Progenitor cell of endocrine pancreas (in vitro differentiated cells): ENCODE measurements around the gene PLXNA2. TPM values are rescaled to one million over a fixed set of nuclear protein-coding genes. Genes with fewer than 3 reads are reported as not detected.

Experiments
- DNase-seq: peaks from one replicate; pipeline ENCODE4 v3.0.0; 2021; ENCODE audit warnings: low spot score; ENCODE audit not compliant: unreplicated experiment
- H3K27ac Mint-ChIP-seq: 2 replicates; pipeline ENCODE4 v1.8.0; 2021; ENCODE audit warnings: mild to moderate bottlenecking, moderate library complexity, mixed read lengths
- H3K27me3 Mint-ChIP-seq: 2 replicates; pipeline ENCODE4 v1.8.0; 2021; ENCODE audit warnings: mixed read lengths
- H3K36me3 Mint-ChIP-seq: 2 replicates; pipeline ENCODE4 v1.8.0; 2022; ENCODE audit warnings: mixed read lengths; ENCODE audit not compliant: insufficient read depth
- H3K4me1 Mint-ChIP-seq: 2 replicates; pipeline ENCODE4 v1.8.0; 2021; ENCODE audit warnings: low read depth, mixed read lengths
- H3K4me3 Mint-ChIP-seq: 2 replicates; pipeline ENCODE4 v1.8.0; 2021; ENCODE audit warnings: low read depth, mild to moderate bottlenecking, moderate library complexity, mixed read lengths
- H3K9me3 Mint-ChIP-seq: 2 replicates; pipeline ENCODE4 v1.8.0; 2021; ENCODE audit warnings: low read depth, mixed read lengths
- CTCF ChIP-seq: fragments of 200-600 bp; sonication (generic); IDR thresholded peaks from one replicate; pipeline ENCODE4 v1.5.0; 2021; ENCODE audit warnings: antibody characterized with exemption, mild to moderate bottlenecking; ENCODE audit not compliant: unreplicated experiment
- total RNA-seq: library from RNA; stranded (reverse); gene quantifications from 2 replicates; pipeline ENCODE4 v1.2.1, GENCODE V29; 2021

The PLXNA2 gene
- total RNA-seq, 1 donor from 2014 or later: 34.9 TPM

- no peaks in the 10 kb centered on the region for H3K36me3 Mint-ChIP-seq
- no peak overlapping the region for H3K27ac Mint-ChIP-seq
- peaks cover 15% of the 10 kb centered on the region for H3K4me1 Mint-ChIP-seq
- H3K4me3 Mint-ChIP-seq: no peak overlapping the region
- H3K27me3 Mint-ChIP-seq: peaks cover 7% of the 10 kb centered on the region
- no peak for DNase-seq
- no peaks in the 10 kb centered on the region for H3K9me3 Mint-ChIP-seq
- TF ChIP-seq CTCF: no peak
Measured at GRCh38 chr1:208111646-208112190, 132.5 kb downstream of the PLXNA2 start.

- Mint-ChIP-seq H3K36me3 (no peaks in the 10 kb centered on the region), H3K9me3 (no peaks in the 10 kb centered on the region), H3K4me3 (no peak overlapping the region), H3K27me3 (peaks cover 3% of the 10 kb centered on the region), H3K27ac (no peak overlapping the region), H3K4me1 (peaks cover 15% of the 10 kb centered on the region)
- no peak for TF ChIP-seq CTCF
- DNase-seq: no peak
Measured at GRCh38 chr1:208110296-208110695, 133.9 kb downstream of the PLXNA2 start.

- TF ChIP-seq CTCF: no peak
- H3K9me3 Mint-ChIP-seq: no peaks in the 10 kb centered on the region
- peaks cover 9% of the 10 kb centered on the region for H3K27me3 Mint-ChIP-seq
- H3K36me3 Mint-ChIP-seq: peaks cover 2% of the 10 kb centered on the region
- DNase-seq: no peak
- no peak overlapping the region for H3K4me3 Mint-ChIP-seq
- no peak overlapping the region for H3K27ac Mint-ChIP-seq
- H3K4me1 Mint-ChIP-seq: peaks cover 16% of the 10 kb centered on the region
Measured at GRCh38 chr1:208108646-208109330, 135.4 kb downstream of the PLXNA2 start.

- no peaks in the 10 kb centered on the region for H3K9me3 Mint-ChIP-seq
- H3K4me1 Mint-ChIP-seq: peaks cover 16% of the 10 kb centered on the region
- peaks cover 9% of the 10 kb centered on the region for H3K27me3 Mint-ChIP-seq
Measured at GRCh38 chr1:208108213-208108608, 136.0 kb downstream of the PLXNA2 start.

More at GRCh38 chr1:208108213-208108608, 136.0 kb downstream of the PLXNA2 start:
- H3K4me3 Mint-ChIP-seq: no peak overlapping the region
- DNase-seq: no peak
- peaks cover 2% of the 10 kb centered on the region for H3K36me3 Mint-ChIP-seq
- no peak for TF ChIP-seq CTCF
- H3K27ac Mint-ChIP-seq: no peak overlapping the region
